Vagina (tissue), 2 donors: ENCODE results near the gene PAEP. TPM values are rescaled to one million over a fixed set of nuclear protein-coding genes. Genes with fewer than 3 reads are reported as not detected.

Experiments used
- DNase-seq, 2 donors: peaks; one replicate each; pipeline ENCODE4 v3.0.0-alpha.2; 2017; ENCODE audit errors: extremely low spot score in 2 of 2
- H3K27ac ChIP-seq: fragments of 200-600 bp; sonication (generic); one replicate; pipeline ENCODE4 v1.5.1; 2019
- H3K27me3 ChIP-seq: fragments of 200-600 bp; sonication (generic); one replicate; pipeline ENCODE4 v1.5.1; 2019
- H3K36me3 ChIP-seq, 2 donors: fragments of 200-600 bp; sonication (generic); one replicate each; pipeline ENCODE4 v1.5.1; 2017 to 2019
- H3K4me1 ChIP-seq: fragments of 200-600 bp; sonication (generic); one replicate; pipeline ENCODE4 v1.5.1; 2019
- H3K4me3 ChIP-seq, 2 donors: fragments of 200-600 bp; sonication (generic); 1 replicate in 1 of 2; 2 replicates in 1 of 2; pipeline ENCODE4 v1.5.1; 2016 to 2019
- H3K9me3 ChIP-seq: fragments of 200-600 bp; sonication (generic); one replicate; pipeline ENCODE4 v1.5.1; 2019
- CTCF ChIP-seq, 3 experiments: fragments of 450-650 bp in 2 of 3; fragments of 200-600 bp in 1 of 3; sonication (generic) in 1 of 3; IDR thresholded peaks; one replicate each; pipeline ENCODE4 v1.5.1; 2017 to 2019; ENCODE audit warnings: antibody characterized with exemption in 3 of 3, mild to moderate bottlenecking in 2 of 3, moderate library complexity in 2 of 3
- POLR2A ChIP-seq, 2 donors: fragments of 450-650 bp; IDR thresholded peaks; one replicate each; pipeline ENCODE4 v1.6.1; 2017; ENCODE audit warnings: antibody characterized with exemption in 2 of 2, mild to moderate bottlenecking in 2 of 2, moderate library complexity in 2 of 2
- POLR2AphosphoS5 ChIP-seq, 2 donors: sonication (generic); formaldehyde crosslinking; IDR thresholded peaks; one replicate each; pipeline ENCODE4 v1.9.0; 2017; ENCODE audit warnings: antibody characterized with exemption in 2 of 2, mild to moderate bottlenecking in 2 of 2, low read depth in 1 of 2; ENCODE audit not compliant: insufficient read depth in 1 of 2
- intact Hi-C: fragments of 100-400 bp; cut with DNase I; formaldehyde crosslinking; loops from one replicate; pipeline ENCODE4 v1.15.1; 2023
- total RNA-seq: library from RNA; depleted of rRNA; stranded (reverse); fragments of >200 nt; gene quantifications from one replicate; pipeline ENCODE4 v1.2.3, GENCODE V29; 2016

Gene PAEP
- total RNA-seq, 1 donor from 2014 or later, result not detected

- Histone ChIP-seq H3K4me3 (no peak overlapping the region), H3K27ac (no peak overlapping the region), H3K9me3 (no peaks in the 10 kb centered on the region), H3K27me3 (no peaks in the 10 kb centered on the region), H3K36me3 (no peaks in the 10 kb centered on the region), H3K4me1 (no peaks in the 10 kb centered on the region)
- no peak for DNase-seq
- TF ChIP-seq CTCF (IDR thresholded peaks at IDR 0.05) (no peak), POLR2A (IDR thresholded peaks at IDR 0.05) (no peak), POLR2AphosphoS5 (IDR thresholded peaks at IDR 0.05; ENCODE audit: insufficient read depth in 1 of 2, low read depth in 1 of 2) (no peak)
- intact Hi-C loops, result no loop called here
Observed at GRCh38 chr9:135514342-135515082, 47.0 kb upstream of the PAEP start.

GRCh38 chr9:135515083-135515951, 46.2 kb upstream of the PAEP start:
- no peaks in the 10 kb centered on the region for H3K9me3 ChIP-seq
- DNase-seq, result no peak
- H3K36me3 ChIP-seq, result no peaks in the 10 kb centered on the region
- H3K4me1 ChIP-seq, result no peaks in the 10 kb centered on the region
- intact Hi-C loops, result no loop called here
- no peak overlapping the region for H3K4me3 ChIP-seq
- H3K27ac ChIP-seq, result no peak overlapping the region
- no peaks in the 10 kb centered on the region for H3K27me3 ChIP-seq
- no peak for TF ChIP-seq POLR2AphosphoS5 (IDR thresholded peaks at IDR 0.05; ENCODE audit: insufficient read depth in 1 of 2, low read depth in 1 of 2)
- TF ChIP-seq POLR2A (IDR thresholded peaks at IDR 0.05), result no peak
- no peak for TF ChIP-seq CTCF (IDR thresholded peaks at IDR 0.05)

GRCh38 chr9:135516132-135516860, 45.3 kb upstream of the PAEP start:
- Histone ChIP-seq H3K4me1 (no peaks in the 10 kb centered on the region), H3K36me3 (no peaks in the 10 kb centered on the region), H3K4me3 (no peak overlapping the region), H3K9me3 (no peaks in the 10 kb centered on the region), H3K27me3 (no peaks in the 10 kb centered on the region), H3K27ac (no peak overlapping the region)
- TF ChIP-seq POLR2AphosphoS5 (IDR thresholded peaks at IDR 0.05; ENCODE audit: insufficient read depth in 1 of 2, low read depth in 1 of 2), result no peak
- TF ChIP-seq CTCF (IDR thresholded peaks at IDR 0.05), result no peak
- TF ChIP-seq POLR2A (IDR thresholded peaks at IDR 0.05), result no peak
- no peak for DNase-seq
- intact Hi-C loops, result no loop called here

GRCh38 chr9:135517407-135517822, 44.1 kb upstream of the PAEP start:
- H3K9me3 ChIP-seq, result no peaks in the 10 kb centered on the region
- DNase-seq, result no peak
- TF ChIP-seq CTCF (IDR thresholded peaks at IDR 0.05), result no peak
- TF ChIP-seq POLR2A (IDR thresholded peaks at IDR 0.05), result no peak
- TF ChIP-seq POLR2AphosphoS5 (IDR thresholded peaks at IDR 0.05; ENCODE audit: insufficient read depth in 1 of 2, low read depth in 1 of 2), result no peak
- no peak overlapping the region for H3K27ac ChIP-seq
- no peak overlapping the region for H3K4me3 ChIP-seq
- H3K27me3 ChIP-seq, result no peaks in the 10 kb centered on the region
- intact Hi-C loops, result no loop called here
- H3K36me3 ChIP-seq, result no peaks in the 10 kb centered on the region
- no peaks in the 10 kb centered on the region for H3K4me1 ChIP-seq
